Activated CD4-positive, alpha-beta T cell treated with anti-CD3 and anti-CD28 coated beads for 36 hours (primary cell): ENCODE data around the gene ADAM11. TPM values are rescaled to one million over a fixed set of nuclear protein-coding genes. Genes with fewer than 3 reads are reported as not detected.
"Not testable (repeated sequence)": the region's sequence is repeated elsewhere in the genome, so short reads cannot be mapped to it uniquely, and the experiment has no call there.

Experiments
- ATAC-seq: fragments of 200-7000 bp; cut with Tn5 transposase; one replicate; pipeline ENCODE4 v1.10.0; 2021; ENCODE audit warnings: mild to moderate bottlenecking, moderate library complexity
- CTCF ChIA-PET: fragments of 350-600 bp; sonication (Branson Sonifier 250); formaldehyde crosslinking; loops from one replicate; lab custom pipeline; 2021; ENCODE audit warnings: antibody characterized with exemption; lab: Charles Lee
- POLR2A ChIA-PET: fragments of 350-600 bp; sonication (Branson Sonifier 250); formaldehyde crosslinking; loops from one replicate; lab custom pipeline; 2021; ENCODE audit warnings: antibody characterized with exemption, inconsistent platforms; lab: Charles Lee
- DNase-seq: peaks from one replicate; pipeline ENCODE4 v3.0.0-alpha.2; 2020
- H3K27ac Mint-ChIP-seq: one replicate; pipeline ENCODE4 v1.8.0; 2021; ENCODE audit warnings: mixed read lengths
- H3K27me3 Mint-ChIP-seq: one replicate; pipeline ENCODE4 v1.8.0; 2021; ENCODE audit warnings: mixed read lengths
- H3K36me3 Mint-ChIP-seq: one replicate; pipeline ENCODE4 v1.8.0; 2021; ENCODE audit warnings: low read depth, mixed read lengths
- H3K4me1 Mint-ChIP-seq: one replicate; pipeline ENCODE4 v1.8.0; 2021; ENCODE audit warnings: mixed read lengths
- H3K4me3 Mint-ChIP-seq: one replicate; pipeline ENCODE4 v1.8.0; 2021; ENCODE audit warnings: mild to moderate bottlenecking, moderate library complexity, mixed read lengths
- H3K9me3 Mint-ChIP-seq: one replicate; pipeline ENCODE4 v1.8.0; 2021; ENCODE audit warnings: low read depth, mixed read lengths
- intact Hi-C, 2 experiments: fragments of 100-400 bp; cut with DNase I in 1 of 2; cut with micrococcal nuclease in 1 of 2; formaldehyde crosslinking; loops; one replicate each; pipeline versions ENCODE4 v1.14.2 to v1.15.1; 2022 to 2024; cut with DNase I, micrococcal nuclease
- total RNA-seq, 2 experiments: library from RNA; stranded (reverse); gene quantifications; one replicate each; pipeline ENCODE4 v1.2.3, GENCODE V29; 2021

The ADAM11 gene
- total RNA-seq, result under 1 TPM; 0.19 to 0.55 TPM

- DNase-seq, result no peak
- intact Hi-C loops, result loop anchor here in 1 of 2 experiments (5.0 kb wide), 1 partner anchor 226 kb away; no protein-coding TSS in a partner anchor
- peak; percentile 17 for ATAC-seq
- no peaks in the 10 kb centered on the region for H3K4me1 Mint-ChIP-seq
- no peaks in the 10 kb centered on the region for H3K9me3 Mint-ChIP-seq
- H3K27ac Mint-ChIP-seq, result no peak within 1 kb of the TSS
- H3K27me3 Mint-ChIP-seq, result peaks cover 27% of the 10 kb centered on the region
- no peaks in the 10 kb centered on the region for H3K36me3 Mint-ChIP-seq
- H3K4me3 Mint-ChIP-seq, result no peak within 1 kb of the TSS
- ChIA-PET CTCF (interaction anchor here (0.9 kb wide), 1 partner anchor 16 kb away, joined by 3 read pairs; no protein-coding TSS in a partner anchor), POLR2A (interaction anchor here (0.6 kb wide), 1 partner anchor 69 kb away, joined by 3 read pairs; the partner anchor contains the start of gene CCDC43)
These were observed at the start of gene ADAM11 for GRCh38 chr17:44758414-44759085. Gene ADAM11 (plus strand): TSS chr17:44758988. CDS start chr17:44759200, 212 bp downstream.

GRCh38 chr17:44719444-44719843, 39.3 kb upstream of the ADAM11 start:
- Mint-ChIP-seq H3K36me3 (peaks cover 15% of the 10 kb centered on the region), H3K4me3 (no peak overlapping the region), H3K4me1 (no peaks in the 10 kb centered on the region), H3K27ac (no peak overlapping the region), H3K27me3 (no peaks in the 10 kb centered on the region), H3K9me3 (no peaks in the 10 kb centered on the region)
- ChIA-PET CTCF (no interaction called here), POLR2A (no interaction called here)
- DNase-seq (no peak), ATAC-seq (no peak)
- intact Hi-C loops, result no loop called here

GRCh38 chr17:44722254-44722653, 36.5 kb upstream of the ADAM11 start:
- POLR2A ChIA-PET, result no interaction called here
- ATAC-seq (no peak), DNase-seq (no peak)
- Mint-ChIP-seq H3K4me3 (no peak overlapping the region), H3K27ac (no peak overlapping the region), H3K27me3 (no peaks in the 10 kb centered on the region), H3K36me3 (peaks cover 14% of the 10 kb centered on the region), H3K9me3 (no peaks in the 10 kb centered on the region), H3K4me1 (no peaks in the 10 kb centered on the region)
- CTCF ChIA-PET, result no interaction called here
- intact Hi-C loops, result no loop called here

GRCh38 chr17:44726121-44726520, 32.7 kb upstream of the ADAM11 start:
- H3K4me3 Mint-ChIP-seq, DNase-seq, ATAC-seq, POLR2A ChIA-PET, intact Hi-C loops, H3K9me3 Mint-ChIP-seq, H3K4me1 Mint-ChIP-seq, H3K27me3 Mint-ChIP-seq, H3K27ac Mint-ChIP-seq: not testable (repeated sequence)
- H3K36me3 Mint-ChIP-seq, result peaks cover 16% of the 10 kb centered on the region
- CTCF ChIA-PET, result interaction anchor here (0.7 kb wide), 1 partner anchor 21 kb away, joined by 3 read pairs; no protein-coding TSS in a partner anchor

- Mint-ChIP-seq H3K9me3 (no peaks in the 10 kb centered on the region), H3K36me3 (peaks cover 14% of the 10 kb centered on the region), H3K4me3 (no peak overlapping the region), H3K27ac (no peak overlapping the region), H3K27me3 (no peaks in the 10 kb centered on the region), H3K4me1 (no peaks in the 10 kb centered on the region)
- intact Hi-C loops, result no loop called here
- DNase-seq (no peak), ATAC-seq (no peak)
- POLR2A ChIA-PET, result no interaction called here
- CTCF ChIA-PET, result no interaction called here
These were observed 25.0 kb upstream of the ADAM11 start for GRCh38 chr17:44733753-44734152.

- no peak overlapping the region for H3K27ac Mint-ChIP-seq
- DNase-seq (no peak), ATAC-seq (no peak)
- no peak overlapping the region for H3K4me3 Mint-ChIP-seq
- CTCF ChIA-PET, result interaction anchor here (0.5 kb wide), 1 partner anchor 361 kb away, joined by 5 read pairs; no protein-coding TSS in a partner anchor
- no peaks in the 10 kb centered on the region for H3K27me3 Mint-ChIP-seq
- POLR2A ChIA-PET, result no interaction called here
- H3K4me1 Mint-ChIP-seq, result no peaks in the 10 kb centered on the region
- intact Hi-C loops, result no loop called here
- no peaks in the 10 kb centered on the region for H3K9me3 Mint-ChIP-seq
- H3K36me3 Mint-ChIP-seq, result peaks cover 14% of the 10 kb centered on the region
These were observed 24.5 kb upstream of the ADAM11 start for GRCh38 chr17:44734272-44734671.

- Mint-ChIP-seq H3K27me3 (no peaks in the 10 kb centered on the region), H3K9me3 (no peaks in the 10 kb centered on the region), H3K27ac (no peak overlapping the region), H3K36me3 (peaks cover 8% of the 10 kb centered on the region), H3K4me3 (no peak overlapping the region), H3K4me1 (no peaks in the 10 kb centered on the region)
- ATAC-seq (no peak), DNase-seq (no peak)
- intact Hi-C loops, result no loop called here
- CTCF ChIA-PET, result interaction anchor here (0.8 to 0.9 kb wide), 2 partner anchors 28 to 259 kb away, joined by 3 read pairs; partner anchors contain the start of gene DBF4B
- POLR2A ChIA-PET, result interaction anchor here (1.1 kb wide), 1 partner anchor 11 kb away, joined by 3 read pairs; no protein-coding TSS in a partner anchor
These were observed 22.1 kb upstream of the ADAM11 start for GRCh38 chr17:44736551-44737240.

GRCh38 chr17:44738214-44738906, 20.4 kb upstream of the ADAM11 start:
- POLR2A ChIA-PET, result no interaction called here
- Mint-ChIP-seq H3K9me3 (no peaks in the 10 kb centered on the region), H3K36me3 (peaks cover 8% of the 10 kb centered on the region), H3K4me1 (no peaks in the 10 kb centered on the region), H3K27me3 (no peaks in the 10 kb centered on the region), H3K4me3 (no peak overlapping the region), H3K27ac (no peak overlapping the region)
- ATAC-seq, result no peak
- intact Hi-C loops, result no loop called here
- no peak for DNase-seq
- CTCF ChIA-PET, result no interaction called here

GRCh38 chr17:44741316-44741715, 17.5 kb upstream of the ADAM11 start:
- Mint-ChIP-seq H3K36me3 (no peaks in the 10 kb centered on the region), H3K27ac (no peak overlapping the region), H3K4me3 (no peak overlapping the region), H3K4me1 (no peaks in the 10 kb centered on the region), H3K9me3 (no peaks in the 10 kb centered on the region), H3K27me3 (no peaks in the 10 kb centered on the region)
- intact Hi-C loops, result no loop called here
- ChIA-PET CTCF (no interaction called here), POLR2A (no interaction called here)
- ATAC-seq, result no peak
- DNase-seq, result no peak

GRCh38 chr17:44745301-44745700, 13.5 kb upstream of the ADAM11 start:
- DNase-seq, result no peak
- Mint-ChIP-seq H3K36me3 (peaks cover 2% of the 10 kb centered on the region), H3K4me3 (no peak overlapping the region), H3K27ac (no peak overlapping the region), H3K4me1 (no peaks in the 10 kb centered on the region), H3K27me3 (no peaks in the 10 kb centered on the region), H3K9me3 (no peaks in the 10 kb centered on the region)
- POLR2A ChIA-PET, result no interaction called here
- ATAC-seq, result no peak
- intact Hi-C loops, result no loop called here
- CTCF ChIA-PET, result no interaction called here

- H3K36me3 Mint-ChIP-seq, DNase-seq, POLR2A ChIA-PET: not testable (repeated sequence)
These were observed 13.1 kb upstream of the ADAM11 start for GRCh38 chr17:44745738-44746137.

More at GRCh38 chr17:44745738-44746137, 13.1 kb upstream of the ADAM11 start:
- ATAC-seq, H3K4me1 Mint-ChIP-seq, intact Hi-C loops, H3K4me3 Mint-ChIP-seq, H3K9me3 Mint-ChIP-seq, H3K27me3 Mint-ChIP-seq, H3K27ac Mint-ChIP-seq: not testable (repeated sequence)
- CTCF ChIA-PET, result interaction anchor here (0.7 kb wide), 1 partner anchor 412 kb away, joined by 8 read pairs; no protein-coding TSS in a partner anchor
